HG02840 (cell line): ENCODE results near the gene M1AP.

Experiments used
- ATAC-seq: cut with Tn5 transposase; IDR thresholded peaks from one replicate; pipeline ENCODE4 v1.9.1; 2021; ENCODE audit warnings: mild to moderate bottlenecking, moderate library complexity, moderate number of reproducible peaks; ENCODE audit not compliant: unreplicated experiment, low FRiP score

Gene M1AP

DNA sequence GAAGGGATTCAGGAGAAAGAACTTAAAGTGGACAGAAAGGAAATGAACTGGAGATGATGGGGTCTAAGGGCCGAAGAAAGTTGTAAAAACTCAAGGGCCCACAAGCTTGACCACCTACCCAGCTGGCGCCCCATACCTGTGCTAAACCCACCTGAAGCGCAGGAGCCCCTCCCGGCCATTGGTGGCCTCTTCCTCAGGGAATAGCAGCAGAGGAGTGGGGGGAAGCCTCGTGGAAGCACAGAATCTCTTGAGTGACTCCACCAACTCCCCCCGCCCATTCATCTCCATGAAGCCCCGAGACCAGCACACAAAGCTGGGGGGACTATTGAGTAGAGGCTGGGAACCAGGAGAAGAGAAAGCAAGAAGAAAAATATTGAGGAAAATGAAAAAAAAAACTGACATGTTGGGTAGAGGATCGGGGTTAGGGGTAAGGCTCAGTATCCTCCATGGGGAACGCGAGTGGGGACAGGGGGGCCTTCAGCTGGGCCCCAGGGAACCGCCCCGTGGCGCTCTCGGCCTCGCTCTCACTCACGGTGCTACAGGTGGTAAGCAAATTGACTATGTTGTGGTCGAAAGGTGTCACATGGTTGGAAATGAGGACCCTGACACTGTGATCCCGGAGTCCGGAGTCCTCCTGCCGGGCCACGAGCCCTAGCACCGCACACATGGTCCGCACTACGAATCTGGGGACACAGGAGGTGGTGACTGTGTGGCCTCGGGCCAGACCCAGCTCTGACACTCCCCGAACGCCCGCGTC is 119.4 kb downstream of the M1AP start:
- peak; percentile 11 for ATAC-seq

DNA sequence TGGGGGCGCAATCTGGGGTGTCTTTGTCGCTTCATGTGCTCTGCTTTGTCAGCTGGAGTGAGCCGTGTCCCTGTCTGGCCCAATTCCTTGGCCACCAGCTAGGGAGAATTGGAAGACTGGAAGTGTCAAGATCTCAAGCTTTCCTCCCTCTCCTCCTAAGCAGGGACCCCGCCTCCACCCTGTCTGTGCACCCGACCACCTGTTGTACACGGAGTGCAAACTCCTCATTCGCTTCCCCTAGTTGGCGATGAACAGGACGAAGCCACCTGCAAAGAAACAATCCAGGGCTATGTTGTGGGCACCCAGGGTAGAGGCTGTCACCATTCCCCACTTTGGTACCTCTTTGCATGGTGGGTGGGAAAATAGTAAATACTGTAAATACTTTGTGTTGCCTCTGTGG is 120.4 kb downstream of the M1AP start:
- no peak for ATAC-seq

- ATAC-seq = no peak
Observed at GRCh38 chr2:74526649-74527230, 121.4 kb downstream of the M1AP start.

- no peak for ATAC-seq
Observed at GRCh38 chr2:74525717-74526648, 122.1 kb downstream of the M1AP start, which contains the start of gene DQX1. Gene DQX1, minus strand, starts transcription at chr2:74526231. Its CDS starts 502 bp downstream, at chr2:74525729.

DNA sequence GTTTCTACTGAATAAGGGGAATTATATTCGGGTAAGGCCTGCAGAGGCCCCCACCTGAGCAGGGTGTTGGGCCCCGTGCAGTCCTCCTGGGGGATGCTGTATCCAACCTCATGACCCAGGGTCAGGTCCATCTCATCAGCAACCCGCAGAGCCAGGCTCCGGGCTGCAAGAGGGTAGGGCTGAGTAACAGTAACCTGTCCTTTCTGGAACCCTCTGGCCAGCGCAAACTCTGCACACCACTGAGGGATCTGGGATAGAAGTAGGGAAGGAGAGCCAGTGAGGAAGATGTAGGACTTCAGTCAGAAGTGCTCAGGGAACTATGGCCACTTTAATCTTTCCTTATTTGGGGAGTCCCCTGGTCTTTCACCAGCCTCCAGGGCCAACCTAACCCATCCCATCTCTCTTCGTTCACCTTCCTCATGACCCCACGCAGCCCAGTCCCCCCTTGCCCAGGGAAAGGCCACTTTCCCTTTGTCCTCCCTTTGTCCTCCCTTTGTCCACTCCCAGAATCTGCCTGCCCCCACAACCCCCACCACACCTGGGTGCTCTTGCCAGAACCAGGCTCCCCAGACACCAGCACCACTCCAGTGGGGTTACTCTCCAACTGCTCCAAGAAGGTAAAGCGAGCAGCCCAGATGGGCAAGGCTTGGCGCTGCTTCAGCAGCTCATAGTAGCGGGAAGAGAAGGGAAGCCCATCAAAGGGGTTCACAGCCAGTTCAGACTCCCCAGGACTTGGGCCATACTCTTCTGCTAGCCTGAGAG is 123.0 kb downstream of the M1AP start:
- ATAC-seq = no peak

DNA sequence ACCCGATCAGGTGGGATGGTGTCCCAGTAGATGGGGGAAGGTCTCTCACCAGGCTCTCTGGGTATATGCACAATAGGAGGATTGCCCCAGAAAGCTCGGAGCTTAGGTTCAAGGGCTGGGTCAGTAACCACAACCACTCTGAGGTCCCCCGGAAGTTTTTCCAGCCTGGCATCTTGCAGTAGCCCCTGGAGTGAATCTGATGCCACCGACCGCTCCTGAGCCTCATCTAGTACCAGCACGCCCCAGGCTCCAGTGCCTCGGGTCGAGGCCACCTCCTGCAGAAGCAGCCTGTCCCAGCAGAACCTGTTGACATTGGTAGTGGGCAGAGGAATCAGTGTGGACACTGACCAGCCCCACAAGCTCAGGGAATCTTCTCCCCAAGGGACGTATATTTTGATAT is 124.1 kb downstream of the M1AP start:
- ATAC-seq = no peak

DNA sequence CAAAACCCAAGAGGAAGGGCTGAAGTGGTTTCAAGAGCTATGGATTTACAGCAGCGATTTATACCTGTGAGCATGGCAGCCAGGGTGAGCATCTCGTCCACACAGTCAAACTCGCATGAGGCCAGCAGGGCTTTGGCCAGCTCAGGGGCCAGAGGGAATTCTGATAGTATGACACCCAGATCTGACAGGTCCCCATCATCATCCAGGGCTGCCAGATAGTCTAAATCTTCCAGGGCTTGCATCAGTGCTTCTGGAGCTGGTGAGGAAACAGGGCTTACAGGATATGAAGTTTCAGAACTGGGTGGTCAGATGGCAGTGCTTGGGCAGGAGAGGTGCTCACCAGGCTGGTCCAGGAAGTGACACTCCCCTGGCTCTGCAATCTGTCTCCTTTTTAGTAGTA is 125.6 kb downstream of the M1AP start:
- ATAC-seq = no peak

- no peak for ATAC-seq
Observed at GRCh38 chr2:74516650-74517049, 131.5 kb downstream of the M1AP start.

DNA sequence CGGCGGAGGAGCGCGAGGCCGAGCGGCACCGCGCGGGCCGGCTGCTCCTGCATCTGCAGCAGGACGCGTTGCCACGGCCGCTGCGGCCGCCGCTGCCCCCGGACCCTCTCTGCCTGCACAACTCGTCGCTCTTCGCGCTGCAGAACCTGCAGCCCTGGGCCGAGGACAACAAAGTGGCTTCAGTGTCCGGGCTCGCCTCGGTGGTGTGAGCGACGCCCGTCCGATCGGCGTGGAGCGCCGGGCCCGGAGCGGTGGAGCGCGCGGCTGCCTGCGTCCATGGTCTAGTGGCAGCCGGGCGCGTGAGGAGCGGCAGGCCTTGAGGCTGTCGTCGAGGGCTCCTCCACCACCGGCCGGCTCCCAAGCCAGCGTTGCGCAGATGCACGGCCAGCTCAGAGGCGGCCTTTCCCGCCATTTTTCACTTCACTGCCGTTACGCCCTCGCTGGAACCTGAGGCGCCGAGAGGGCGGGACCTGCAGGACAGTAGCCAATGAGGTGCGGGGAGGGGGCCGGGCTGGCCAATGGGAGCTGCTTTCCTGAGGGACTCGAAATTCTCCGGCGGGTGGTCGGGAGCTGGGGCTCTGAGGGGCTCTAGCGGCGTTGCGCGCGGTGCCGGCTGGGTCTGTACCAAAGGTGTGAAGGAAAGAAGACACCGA is 132.0 kb downstream of the M1AP start:
- ATAC-seq = no peak

DNA sequence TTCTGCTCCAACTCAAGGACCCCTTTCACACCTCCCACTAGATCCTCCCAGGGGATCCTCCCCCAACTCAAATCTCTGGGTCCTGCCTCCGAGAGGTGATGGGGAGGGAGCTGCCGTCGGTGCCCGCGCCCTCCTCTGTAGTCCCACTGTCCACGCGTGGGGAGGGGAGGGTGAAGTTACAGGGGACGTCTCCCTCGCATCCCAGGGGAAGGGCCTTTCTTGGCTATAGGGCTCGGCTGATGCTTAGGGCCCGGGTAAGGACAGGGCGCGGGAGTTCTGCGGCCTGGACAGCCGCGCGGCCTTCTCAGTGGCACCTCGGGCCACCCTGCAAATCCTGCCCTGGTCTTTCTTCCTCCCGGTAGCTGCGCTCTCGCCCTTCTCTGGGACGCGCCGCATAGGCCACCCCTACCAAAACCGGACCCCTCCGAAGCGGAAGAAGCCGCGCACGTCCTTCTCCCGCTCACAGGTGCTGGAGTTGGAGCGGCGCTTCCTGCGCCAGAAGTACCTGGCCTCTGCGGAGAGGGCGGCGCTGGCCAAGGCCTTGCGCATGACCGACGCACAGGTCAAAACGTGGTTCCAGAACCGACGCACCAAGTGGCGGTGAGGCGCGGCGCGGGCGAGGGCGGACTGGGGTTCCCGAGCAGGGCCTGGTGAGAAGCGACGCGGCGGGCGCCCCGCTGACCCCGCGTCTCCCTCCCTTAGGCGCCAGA is 132.7 kb downstream of the M1AP start:
- ATAC-seq = no peak

DNA sequence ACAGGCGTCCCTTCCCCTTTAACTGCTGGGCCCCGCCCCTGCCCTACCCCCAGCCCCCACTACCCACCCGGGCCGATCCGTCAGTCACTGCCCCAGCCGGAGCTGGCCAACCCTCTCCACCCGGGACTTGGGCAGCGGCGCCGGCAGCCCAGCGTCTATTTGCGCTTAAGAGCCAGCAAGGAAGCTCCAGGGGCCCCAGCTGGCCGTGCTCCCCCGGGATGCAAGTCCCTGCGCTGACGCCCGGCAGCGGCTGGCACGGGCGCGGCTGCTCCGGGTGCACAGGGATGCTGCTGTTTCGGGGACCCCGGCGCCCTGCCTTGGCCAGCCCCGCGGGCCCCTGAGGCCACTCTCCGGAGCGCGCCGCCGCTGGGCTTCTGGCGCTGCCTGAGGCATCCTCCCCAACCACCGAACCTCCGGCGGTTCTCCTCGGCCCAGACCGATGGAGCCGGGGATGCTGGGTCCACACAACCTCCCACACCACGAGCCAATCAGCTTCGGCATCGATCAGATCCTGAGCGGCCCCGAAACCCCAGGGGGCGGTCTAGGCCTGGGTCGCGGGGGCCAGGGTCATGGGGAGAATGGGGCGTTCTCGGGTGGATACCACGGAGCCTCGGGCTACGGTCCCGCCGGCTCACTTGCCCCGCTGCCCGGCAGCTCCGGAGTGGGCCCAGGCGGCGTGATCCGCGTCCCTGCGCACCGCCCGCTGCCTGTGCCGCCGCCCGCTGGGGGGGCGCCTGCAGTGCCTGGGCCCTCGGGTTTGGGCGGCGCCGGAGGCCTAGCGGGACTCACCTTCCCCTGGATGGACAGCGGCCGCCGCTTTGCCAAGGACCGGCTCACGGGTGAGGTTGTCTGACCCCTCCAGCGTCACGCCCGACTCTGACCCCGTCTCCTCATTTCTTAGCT is 133.5 kb downstream of the M1AP start, which contains the start of gene TLX2:
Gene TLX2, plus strand, starts transcription at position 83 of the 903 bp plus-strand sequence. Its CDS starts 357 bp downstream, at position 440.
- no peak for ATAC-seq

DNA sequence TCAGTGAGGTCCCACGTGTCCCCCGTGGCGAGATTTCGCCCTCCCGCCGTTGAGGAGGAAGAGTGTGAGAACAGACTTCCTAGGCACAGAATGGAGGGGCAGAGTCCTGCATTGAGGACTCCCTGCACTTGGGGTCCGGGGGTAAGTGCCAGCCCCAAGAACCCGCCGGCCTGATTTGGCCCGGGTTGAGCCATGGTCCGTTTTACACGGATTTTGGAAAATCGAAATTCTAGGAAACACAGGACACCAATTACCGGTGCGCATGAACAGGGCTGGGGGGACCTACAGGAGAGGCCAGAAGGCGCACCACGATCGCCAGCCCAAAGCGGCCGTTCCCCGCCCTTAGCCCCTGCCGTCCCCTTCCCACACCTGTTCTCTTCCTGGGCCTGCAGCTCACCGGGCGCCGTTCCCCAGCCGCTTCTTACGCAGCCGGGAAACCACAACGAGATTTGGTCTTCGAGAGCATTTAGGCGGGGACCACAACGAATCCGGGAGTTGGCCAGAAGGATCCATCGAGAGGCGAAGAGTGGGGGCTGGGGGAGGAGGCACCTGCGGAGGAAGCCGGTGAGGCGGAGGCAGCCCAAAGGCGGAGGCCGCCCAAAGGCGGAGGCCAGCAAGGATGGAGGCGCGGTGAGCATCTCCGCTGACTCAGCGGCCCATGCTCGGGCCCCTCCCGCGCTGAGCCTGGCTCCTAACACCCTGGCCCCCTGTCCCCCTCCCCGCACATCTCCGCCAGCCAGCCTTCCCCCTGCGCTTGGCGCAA is 134.3 kb downstream of the M1AP start:
- ATAC-seq = no peak

- ATAC-seq = no peak
Observed at GRCh38 chr2:74512744-74513604, 135.2 kb downstream of the M1AP start.

DNA sequence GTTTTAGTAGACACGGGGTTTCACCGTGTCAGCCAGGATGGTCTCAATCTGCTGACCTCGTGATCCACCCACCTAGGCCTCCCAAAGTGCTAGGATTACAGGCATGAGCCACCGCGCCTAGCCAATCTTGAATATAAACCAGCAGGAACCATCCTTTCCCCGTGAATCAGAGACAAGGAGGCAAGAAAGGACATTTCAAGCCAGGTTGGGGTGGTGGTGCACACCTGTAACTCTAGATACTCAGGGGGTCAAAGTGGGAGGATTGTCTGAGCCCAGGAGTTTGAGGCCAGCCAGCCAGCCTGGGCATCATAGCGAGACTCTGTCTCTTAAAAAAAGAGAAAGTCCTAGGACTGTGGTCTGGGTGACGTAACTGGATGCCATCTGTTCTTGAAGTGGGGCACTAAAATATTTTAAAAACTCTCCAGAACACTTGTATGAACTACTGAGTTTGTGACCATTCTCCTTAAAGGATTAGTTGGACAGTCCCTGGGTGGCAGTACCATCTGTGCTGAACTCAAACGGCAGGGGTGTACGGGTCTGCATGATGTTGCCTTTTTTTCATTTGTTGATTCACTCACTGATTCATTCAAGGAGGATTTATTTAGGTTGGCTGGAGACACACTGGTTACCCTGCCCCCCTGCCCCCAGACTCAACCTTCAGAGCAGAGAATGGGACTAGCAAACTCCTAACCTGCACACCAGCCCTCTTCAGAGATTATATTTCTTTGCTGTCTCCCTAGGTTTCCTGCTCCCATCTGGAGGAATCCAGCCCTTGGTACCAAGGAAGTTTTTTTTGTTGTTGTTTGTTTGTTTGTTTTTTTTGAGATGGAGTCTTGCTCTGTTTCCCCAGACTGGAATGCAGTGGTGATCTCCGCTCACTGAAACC is 136.8 kb downstream of the M1AP start:
- ATAC-seq = no peak

DNA sequence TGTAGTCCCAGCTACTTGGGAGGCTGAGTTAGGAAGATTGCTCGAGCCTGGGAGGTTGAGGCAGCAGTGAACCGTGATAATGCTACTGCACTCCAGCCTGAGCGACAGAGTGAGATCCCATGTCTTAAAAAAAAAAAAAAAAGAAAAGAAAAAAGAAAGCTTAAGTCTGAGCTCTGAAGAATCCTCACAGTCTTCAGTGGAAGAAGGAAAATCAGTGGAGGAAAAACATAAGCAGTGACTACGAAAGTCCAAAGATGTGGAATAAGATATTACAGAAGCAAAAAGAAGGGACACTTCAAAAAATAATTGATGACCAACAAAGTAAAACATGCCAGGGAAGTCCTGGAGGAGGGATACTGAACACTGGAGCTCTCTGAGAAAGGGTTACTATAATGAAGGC is 137.9 kb downstream of the M1AP start:
- no peak for ATAC-seq
